GM21360 (cell line): ENCODE results near the gene LIPT1.
A peak's percentile ranks its signal among the peaks of the same experiment; 100 is the strongest.
"Not testable (repeated sequence)": the region's sequence is repeated elsewhere in the genome, so short reads cannot be mapped to it uniquely, and the experiment has no call there.

Source experiments
- ATAC-seq: cut with Tn5 transposase; IDR thresholded peaks from one replicate; pipeline ENCODE4 v1.9.1; 2021; ENCODE audit warnings: mild to moderate bottlenecking, moderate library complexity; ENCODE audit not compliant: unreplicated experiment

LIPT1 gene

GRCh38 chr2:99171377-99172140, 16.8 kb downstream of the LIPT1 start:
- ATAC-seq = no peak

GRCh38 chr2:99180755-99181623, 26.2 kb downstream of the LIPT1 start, which contains the start of the genes MITD1 and MRPL30:
Gene MITD1 (minus strand): TSS chr2:99181058. CDS start chr2:99180981, 77 bp downstream.
Gene MRPL30 (plus strand): TSS chr2:99181184. CDS start chr2:99186204, 5,020 bp downstream.
- peak; percentile 87 for ATAC-seq

GRCh38 chr2:99181624-99182000, 26.8 kb downstream of the LIPT1 start:
- ATAC-seq = no peak

GRCh38 chr2:99183025-99183424, 28.3 kb downstream of the LIPT1 start:
- no peak for ATAC-seq

- ATAC-seq = no peak
Observed at GRCh38 chr2:99184811-99185210, 30.0 kb downstream of the LIPT1 start.

- ATAC-seq = no peak
Observed at GRCh38 chr2:99187011-99187410, 32.2 kb downstream of the LIPT1 start.

GRCh38 chr2:99188357-99188756, 33.6 kb downstream of the LIPT1 start:
- ATAC-seq = no peak

GRCh38 chr2:99190548-99190947, 35.8 kb downstream of the LIPT1 start:
- ATAC-seq = no peak

- ATAC-seq = not testable (repeated sequence)
Observed at GRCh38 chr2:99192364-99192763, 37.6 kb downstream of the LIPT1 start.

- ATAC-seq = no peak
Observed at GRCh38 chr2:99198103-99198841, 43.5 kb downstream of the LIPT1 start.

- ATAC-seq = no peak
Observed at GRCh38 chr2:99200076-99200800, 45.5 kb downstream of the LIPT1 start.

GRCh38 chr2:99201959-99202678, 47.4 kb downstream of the LIPT1 start:
- ATAC-seq = no peak

GRCh38 chr2:99205491-99205890, 50.7 kb downstream of the LIPT1 start:
- no peak for ATAC-seq
